ENCODE data around the gene SGMS1. TPM values are rescaled to one million over a fixed set of nuclear protein-coding genes. Genes with fewer than 3 reads are reported as not detected.

Gene SGMS1
- total and polyA plus RNA-seq, 2 donors (not counting 3 experiments of a cell fraction or from before 2014, with no cell fraction given), result 9.7 to 23.7 TPM

GRCh38 chr10:50417886-50418830, 205.6 kb downstream of the SGMS1 start:
- Histone ChIP-seq H3K4me1 (ENCODE audit: control insufficient read depth, extremely low read depth, insufficient read depth, low read length) (peaks cover 14% of the 10 kb centered on the region), H3K27me3 (ENCODE audit: control insufficient read depth in 2 of 2, insufficient read depth in 2 of 2, low read length in 2 of 2) (no peaks in the 10 kb centered on the region), H3K9me3 (replicated peaks; ENCODE audit: control insufficient read depth, insufficient read depth, low read length) (no peaks in the 10 kb centered on the region), H3K27ac (ENCODE audit: insufficient read depth, low read depth, low read length) (peak overlapping the region; percentile 47), H3K4me3 (replicated peaks in 1 of 3; ENCODE audit: insufficient read depth in 1 of 3, low read depth in 1 of 3, low read length in 3 of 3) (peak overlapping the region; percentile 25 to 86 (median 75)), H3K9ac (replicated peaks; ENCODE audit: extremely low read depth, insufficient read depth, low read length) (peak overlapping the region; percentile 56), H4K20me1 (replicated peaks; ENCODE audit: control insufficient read depth, extremely low read depth, insufficient read depth, low read length) (no peaks in the 10 kb centered on the region), H3K79me2 (ENCODE audit: control insufficient read depth, insufficient read depth, low read length) (peaks cover 35% of the 10 kb centered on the region), H3K36me3 (ENCODE audit: control insufficient read depth in 2 of 2, extremely low read depth in 1 of 2, insufficient read depth in 2 of 2, low read length in 2 of 2) (no peaks in the 10 kb centered on the region), H3K9me1 (replicated peaks; ENCODE audit: control insufficient read depth, extremely low read depth, insufficient read depth, low read length) (no peaks in the 10 kb centered on the region), H2AFZ (ENCODE audit: low read depth, low read length) (peak overlapping the region; percentile 96), H3K4me2 (ENCODE audit: insufficient read depth, low read length) (peak overlapping the region; percentile 100)
- intact Hi-C loops (cut with micrococcal nuclease), result loop anchor here (1.0 to 2.0 kb wide), 4 partner anchors 13 to 206 kb away; no protein-coding TSS in a partner anchor
- ChIA-PET CTCF (interaction anchor here (0.6 to 5.6 kb wide), 13 partner anchors 10 to 391 kb away, joined by 3 to 68 read pairs (median 4); no protein-coding TSS in a partner anchor), POLR2A (interaction anchor here (1.0 to 1.4 kb wide), 2 partner anchors 13 to 206 kb away, joined by 3 to 4 read pairs; no protein-coding TSS in a partner anchor)
- FAIRE-seq (peak; percentile 92), DNase-seq (ENCODE audit: low read depth, low spot score) (peak; percentile 79)
- BruUV-seq (replicated peaks), result TSS peak; percentile 76
- dilution Hi-C loops (cut with MboI; ENCODE audit: extremely low pct_ligation_motif_present, low sequenced_read_pairs), result no loop called here
- TF ChIP-seq MYC (IDR thresholded peaks at IDR 0.05; ENCODE audit: low read depth, low read length) (no peak), CTCF (IDR thresholded peaks at IDR 0.05; ENCODE audit: extremely low read depth in 1 of 2, insufficient read depth in 1 of 2, low read depth in 1 of 2, low read length in 2 of 2) (no peak), GATA2 (IDR thresholded peaks at IDR 0.05; ENCODE audit: insufficient read depth, insufficient read length, low read depth, low read length) (no peak), POLR2AphosphoS5 (IDR thresholded peaks at IDR 0.05; ENCODE audit: insufficient read depth, low read depth, low read length) (peak; percentile 77), EZH2 (IDR thresholded peaks at IDR 0.05; ENCODE audit: borderline replicate concordance, low read depth, low read length, severe bottlenecking) (no peak), JUN (IDR thresholded peaks at IDR 0.05; ENCODE audit: borderline replicate concordance, insufficient read depth, insufficient read length, low read depth) (no peak), FOS (IDR thresholded peaks at IDR 0.05; ENCODE audit: borderline replicate concordance, insufficient read depth, low read length) (peak; percentile 61), MAX (IDR thresholded peaks at IDR 0.05; ENCODE audit: insufficient read depth, insufficient read length) (no peak), POLR2A (IDR thresholded peaks at IDR 0.05; ENCODE audit: low read depth, low read length) (peak; percentile 63)

Measured in endothelial cell of umbilical vein (primary cell).